Erythroblast (primary cell): ENCODE results near the gene ALDH1L2.

Experiments
- GATA1 ChIP-seq: IDR thresholded peaks from 2 replicates; pipeline ENCODE4 v1.6.1; 2011; ENCODE audit warnings: low read depth, mild to moderate bottlenecking, control low read depth, low read length, moderate library complexity
- POLR2A ChIP-seq: IDR thresholded peaks from 2 replicates; pipeline ENCODE4 v1.6.1; 2011; ENCODE audit warnings: mild to moderate bottlenecking, low read length

DNA sequence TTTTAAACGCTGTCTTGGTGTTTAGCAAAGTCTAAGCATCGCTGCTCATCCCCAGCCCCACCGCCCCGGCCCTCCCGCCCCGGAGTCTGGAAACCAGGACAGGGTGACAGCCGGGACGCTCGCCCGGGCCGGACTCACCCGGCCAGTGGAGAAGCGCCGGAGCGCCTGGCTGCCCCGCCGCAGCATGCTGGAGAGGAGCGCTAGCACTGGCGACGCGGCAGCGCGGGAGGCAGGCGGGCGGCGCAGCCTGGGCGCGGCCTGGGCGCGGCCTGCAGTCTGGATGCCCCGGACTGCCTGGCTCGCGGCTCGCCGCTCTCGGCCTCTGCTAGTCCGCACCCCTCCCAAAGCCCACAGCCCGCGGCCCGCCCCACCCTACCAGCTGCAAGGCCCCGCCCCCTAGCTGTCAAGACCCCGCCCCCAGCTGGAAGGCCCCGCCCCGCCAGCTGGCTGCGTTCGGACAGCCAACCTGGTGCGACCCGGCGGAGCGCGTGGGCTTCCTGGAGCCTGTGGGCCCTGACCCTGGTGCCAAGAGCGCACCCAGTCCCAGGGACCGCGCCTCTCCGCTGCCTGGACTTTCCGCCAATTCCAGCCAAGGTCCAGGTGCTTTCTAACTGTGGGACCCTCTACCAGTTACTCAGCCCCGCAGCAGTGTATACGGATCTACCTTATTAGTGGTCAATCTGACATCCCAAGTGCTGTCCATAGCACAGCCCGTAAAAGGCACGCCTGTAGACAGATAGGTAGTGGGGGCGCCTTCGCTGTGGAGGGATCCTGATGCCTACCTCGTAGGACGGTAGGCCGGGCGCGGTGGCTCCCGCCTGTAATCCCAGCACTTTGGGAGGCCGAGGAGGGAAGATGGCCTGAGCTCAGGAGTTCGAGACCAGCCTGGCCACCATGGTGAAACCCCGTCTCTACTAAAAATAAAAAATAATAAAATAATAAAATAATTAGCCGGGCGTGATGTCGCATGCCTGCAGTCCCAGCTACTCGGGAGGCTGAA lies at the start of gene ALDH1L2:
- TF ChIP-seq POLR2A (no peak), GATA1 (no peak)
